Peyer's patch (tissue), 4 donors: ENCODE results near the gene TBX10. TPM values are rescaled to one million over a fixed set of nuclear protein-coding genes. Genes with fewer than 3 reads are reported as not detected.
"Not testable (repeated sequence)": the region's sequence is repeated elsewhere in the genome, so short reads cannot be mapped to it uniquely, and the experiment has no call there.

Experiments used
- DNase-seq, 3 donors: peaks; one replicate each; pipeline ENCODE4 v3.0.0-alpha.2; 2017 to 2019
- H3K27ac ChIP-seq, 4 donors: fragments of 200-600 bp; sonication (generic); one replicate each; pipeline ENCODE4 v1.5.1; 2016 to 2019
- H3K27me3 ChIP-seq, 2 donors: fragments of 200-600 bp; sonication (generic); one replicate each; pipeline ENCODE4 v1.5.1; 2019
- H3K36me3 ChIP-seq, 3 donors: fragments of 200-600 bp; sonication (generic); one replicate each; pipeline ENCODE4 v1.5.1; 2016 to 2019
- H3K4me1 ChIP-seq, 4 donors: fragments of 200-600 bp; sonication (generic); one replicate each; pipeline ENCODE4 v1.5.1; 2016 to 2019
- H3K4me3 ChIP-seq, 4 donors: fragments of 200-600 bp; sonication (generic); 1 replicate in 3 of 4; 2 replicates in 1 of 4; pipeline ENCODE4 v1.5.1; 2016 to 2019; ENCODE audit warnings: mild to moderate bottlenecking in 1 of 4
- H3K9me3 ChIP-seq, 4 donors: fragments of 200-600 bp; sonication (generic); one replicate each; pipeline ENCODE4 v1.5.1; 2016 to 2019; ENCODE audit warnings: mild to moderate bottlenecking in 1 of 4
- CTCF ChIP-seq, 6 experiments: fragments of 450-650 bp in 4 of 6; fragments of 200-600 bp in 2 of 6; sonication (generic) in 1 of 6; IDR thresholded peaks; one replicate each; pipeline ENCODE4 v1.5.1; 2017 to 2019; ENCODE audit warnings: antibody characterized with exemption in 6 of 6, mild to moderate bottlenecking in 3 of 6, moderate library complexity in 1 of 6
- POLR2A ChIP-seq, 2 donors: fragments of 450-650 bp; IDR thresholded peaks; one replicate each; pipeline ENCODE4 v1.5.1; 2017; ENCODE audit warnings: antibody characterized with exemption in 2 of 2, mild to moderate bottlenecking in 2 of 2, moderate library complexity in 2 of 2
- total RNA-seq, 4 donors: library from RNA; depleted of rRNA; stranded (reverse); fragments of >200 nt; gene quantifications; one replicate each; pipeline ENCODE4 v1.1.0, GENCODE V29; 2016

TBX10 gene
- total RNA-seq, 4 donors from 2014 or later = 16.9 to 82.5 (median 64.1) TPM; not detected in 1

GRCh38 chr11:67619683-67620618, 19.6 kb downstream of the TBX10 start:
- not testable (repeated sequence) for H3K4me3 ChIP-seq, H3K27ac ChIP-seq, H3K27me3 ChIP-seq, H3K36me3 ChIP-seq, H3K4me1 ChIP-seq, H3K9me3 ChIP-seq, DNase-seq

GRCh38 chr11:67618901-67619659, 20.5 kb downstream of the TBX10 start:
- not testable (repeated sequence) for H3K36me3 ChIP-seq, H3K27ac ChIP-seq, H3K27me3 ChIP-seq, H3K4me3 ChIP-seq, H3K9me3 ChIP-seq
- peaks cover 0 to 11% (median 6%) of the 10 kb centered on the region in 4 donors for H3K4me1 ChIP-seq
- DNase-seq = peak in 1 of 3 donors; percentile 22

GRCh38 chr11:67617243-67617953, 22.2 kb downstream of the TBX10 start:
- Histone ChIP-seq H3K36me3 (peaks cover 0 to 5% (median 0%) of the 10 kb centered on the region in 3 donors), H3K27ac (no peak overlapping the region), H3K9me3 (no peaks in the 10 kb centered on the region), H3K4me3 (no peak overlapping the region), H3K27me3 (peaks cover 0 to 5% of the 10 kb centered on the region in 2 donors), H3K4me1 (peaks cover 0 to 16% (median 10%) of the 10 kb centered on the region in 4 donors)
- DNase-seq = no peak
- TF ChIP-seq POLR2A (IDR thresholded peaks at IDR 0.05) (no peak), CTCF (IDR thresholded peaks at IDR 0.05) (no peak)

GRCh38 chr11:67616431-67617242, 22.9 kb downstream of the TBX10 start:
- Histone ChIP-seq H3K27ac (no peak overlapping the region), H3K4me3 (no peak overlapping the region), H3K27me3 (peaks cover 0 to 5% of the 10 kb centered on the region in 2 donors), H3K4me1 (peaks cover 0 to 16% (median 10%) of the 10 kb centered on the region in 4 donors), H3K36me3 (peaks cover 0 to 12% (median 0%) of the 10 kb centered on the region in 3 donors), H3K9me3 (no peaks in the 10 kb centered on the region)
- DNase-seq = no peak
- TF ChIP-seq CTCF (IDR thresholded peaks at IDR 0.05) (no peak), POLR2A (IDR thresholded peaks at IDR 0.05) (no peak)

GRCh38 chr11:67615728-67616430, 23.7 kb downstream of the TBX10 start:
- peaks cover 0 to 20% (median 0%) of the 10 kb centered on the region in 3 donors for H3K36me3 ChIP-seq
- no peaks in the 10 kb centered on the region for H3K9me3 ChIP-seq
- TF ChIP-seq CTCF (IDR thresholded peaks at IDR 0.05) (no peak), POLR2A (IDR thresholded peaks at IDR 0.05) (no peak)
- no peak overlapping the region for H3K27ac ChIP-seq
- H3K4me3 ChIP-seq = no peak overlapping the region
- H3K4me1 ChIP-seq = peaks cover 0 to 16% (median 10%) of the 10 kb centered on the region in 4 donors
- DNase-seq = no peak
- peaks cover 0 to 5% of the 10 kb centered on the region in 2 donors for H3K27me3 ChIP-seq
